Natural killer cell (primary cell): ENCODE data around the gene AP1G1. TPM values are rescaled to one million over a fixed set of nuclear protein-coding genes. Genes with fewer than 3 reads are reported as not detected.
A peak's percentile ranks its signal among the peaks of the same experiment; 100 is the strongest.

Experiments used
- ATAC-seq, 3 donors: fragments of 150-1000 bp in 2 of 3; fragments of 200-7000 bp in 1 of 3; cut with Tn5 transposase; 1 replicate in 1 of 3; 2 replicates in 2 of 3; pipeline ENCODE4 v1.10.0; 2021; ENCODE audit warnings: mild to moderate bottlenecking in 2 of 3, moderate library complexity in 2 of 3
- DNase-seq, 2 donors: peaks; one replicate each; pipeline versions ENCODE4 v3.0.0 to v3.0.0-alpha.2; 2013 to 2021; ENCODE audit warnings: mixed read lengths in 1 of 2
- H3K27ac ChIP-seq: one replicate; pipeline ENCODE4 v1.5.1; 2013; ENCODE audit warnings: mild to moderate bottlenecking, low read length
- H3K27me3 ChIP-seq: one replicate; pipeline ENCODE4 v1.6.1; 2013; ENCODE audit warnings: low read length; ENCODE audit not compliant: control insufficient read depth, insufficient read depth
- H3K36me3 ChIP-seq: one replicate; pipeline ENCODE4 v1.6.1; 2013; ENCODE audit warnings: low read length; ENCODE audit not compliant: control insufficient read depth, insufficient read depth
- H3K4me1 ChIP-seq: one replicate; pipeline ENCODE4 v1.6.1; 2013; ENCODE audit warnings: low read length; ENCODE audit not compliant: control insufficient read depth, insufficient read depth
- H3K4me3 ChIP-seq: one replicate; pipeline ENCODE4 v1.5.1; 2013; ENCODE audit warnings: low read length
- H3K9me3 ChIP-seq: one replicate; pipeline ENCODE4 v1.6.1; 2013; ENCODE audit warnings: low read length; ENCODE audit not compliant: control insufficient read depth, insufficient read depth
- H3K27ac Mint-ChIP-seq, 2 donors: one replicate each; pipeline ENCODE4 v1.8.0; 2022; ENCODE audit warnings: mild to moderate bottlenecking in 2 of 2, mixed read lengths in 2 of 2, moderate library complexity in 1 of 2
- H3K27me3 Mint-ChIP-seq, 2 donors: one replicate each; pipeline ENCODE4 v1.8.0; 2022; ENCODE audit warnings: low read depth in 2 of 2, mixed read lengths in 2 of 2
- H3K36me3 Mint-ChIP-seq: one replicate; pipeline ENCODE4 v1.8.0; 2022; ENCODE audit warnings: mixed read lengths
- H3K4me1 Mint-ChIP-seq, 2 donors: one replicate each; pipeline ENCODE4 v1.8.0; 2022; ENCODE audit warnings: mixed read lengths in 2 of 2
- H3K4me3 Mint-ChIP-seq: one replicate; pipeline ENCODE4 v1.8.0; 2022; ENCODE audit warnings: mild to moderate bottlenecking, moderate library complexity, mixed read lengths
- H3K9me3 Mint-ChIP-seq, 2 donors: one replicate each; pipeline ENCODE4 v1.8.0; 2022; ENCODE audit warnings: mixed read lengths in 2 of 2
- CTCF ChIP-seq: fragments of 200-600 bp; IDR thresholded peaks from one replicate; pipeline ENCODE4 v1.8.0; 2022; ENCODE audit warnings: antibody characterized with exemption
- WGBS: methylation state at CpG from one replicate; pipeline ENCODE4 v1.1.7; 2013; ENCODE audit warnings: missing lambda C conversion rate; ENCODE audit not compliant: insufficient coverage; 5-methylcytosine and 5-hydroxymethylcytosine counted together
- intact Hi-C: fragments of 100-400 bp; cut with micrococcal nuclease; formaldehyde crosslinking; loops from one replicate; pipeline ENCODE4 v1.14.2; 2022
- total RNA-seq, 4 donors: library from RNA; stranded (reverse); fragments of 120-200 nt in 1 of 4; gene quantifications; one replicate each; pipeline versions ENCODE4 v1.2.3 to v1.2.4, GENCODE V29; 2013 to 2022

The AP1G1 gene
- total RNA-seq, 3 donors from 2014 or later (not counting 1 experiment from before 2014, with no cell fraction given): 176 to 212 (median 188) TPM

- Histone ChIP-seq H3K36me3 (peaks cover 71% of the 10 kb centered on the region), H3K4me3 (no peak overlapping the region), H3K27ac (no peak overlapping the region), H3K27me3 (no peaks in the 10 kb centered on the region), H3K9me3 (no peaks in the 10 kb centered on the region), H3K4me1 (no peaks in the 10 kb centered on the region)
- no peak for TF ChIP-seq CTCF
- Mint-ChIP-seq H3K9me3 (no peaks in the 10 kb centered on the region), H3K27me3 (no peaks in the 10 kb centered on the region), H3K4me3 (no peak overlapping the region), H3K4me1 (peaks cover 0 to 8% of the 10 kb centered on the region in 2 donors), H3K27ac (no peak overlapping the region), H3K36me3 (peaks cover 55% of the 10 kb centered on the region)
- ATAC-seq (no peak), DNase-seq (no peak)
- intact Hi-C loops: no loop called here
- WGBS: 94% methylated on average over 5 of the region's 5 CpGs
These were observed 74.1 kb downstream of the AP1G1 start for GRCh38 chr16:71734511-71734910.

DNA sequence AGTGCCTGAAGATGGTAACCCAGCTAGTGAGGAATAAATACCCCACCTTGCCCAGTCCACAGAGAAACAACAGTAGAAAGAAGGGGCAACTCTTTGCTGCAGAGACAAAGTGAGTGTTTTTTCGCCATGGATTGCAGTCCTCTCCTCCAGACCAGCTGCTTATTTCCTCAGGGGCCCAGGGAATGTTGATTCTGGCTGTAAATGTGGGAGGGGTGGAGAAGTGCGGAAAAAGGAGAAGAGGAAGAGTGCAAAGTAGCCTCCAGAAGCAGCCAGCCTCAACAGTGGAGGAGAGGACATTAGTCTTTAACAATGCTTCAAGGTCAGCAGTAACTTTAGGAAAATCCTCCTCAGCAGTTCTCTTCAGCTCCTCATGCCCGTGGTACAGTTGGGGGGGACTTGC lies 76.0 kb downstream of the AP1G1 start:
- Mint-ChIP-seq H3K27me3 (no peaks in the 10 kb centered on the region), H3K9me3 (no peaks in the 10 kb centered on the region), H3K4me3 (no peak overlapping the region), H3K4me1 (peaks cover 0 to 10% of the 10 kb centered on the region in 2 donors), H3K36me3 (peaks cover 38% of the 10 kb centered on the region), H3K27ac (no peak overlapping the region)
- DNase-seq (no peak), ATAC-seq (no peak)
- H3K4me3 ChIP-seq: no peak overlapping the region
- intact Hi-C loops: no loop called here
- 97% methylated on average over 3 of the region's 3 CpGs for WGBS
- TF ChIP-seq CTCF: no peak
- H3K36me3 ChIP-seq: peaks cover 54% of the 10 kb centered on the region
- no peak overlapping the region for H3K27ac ChIP-seq
- H3K27me3 ChIP-seq: no peaks in the 10 kb centered on the region
- no peaks in the 10 kb centered on the region for H3K9me3 ChIP-seq
- H3K4me1 ChIP-seq: no peaks in the 10 kb centered on the region

DNA sequence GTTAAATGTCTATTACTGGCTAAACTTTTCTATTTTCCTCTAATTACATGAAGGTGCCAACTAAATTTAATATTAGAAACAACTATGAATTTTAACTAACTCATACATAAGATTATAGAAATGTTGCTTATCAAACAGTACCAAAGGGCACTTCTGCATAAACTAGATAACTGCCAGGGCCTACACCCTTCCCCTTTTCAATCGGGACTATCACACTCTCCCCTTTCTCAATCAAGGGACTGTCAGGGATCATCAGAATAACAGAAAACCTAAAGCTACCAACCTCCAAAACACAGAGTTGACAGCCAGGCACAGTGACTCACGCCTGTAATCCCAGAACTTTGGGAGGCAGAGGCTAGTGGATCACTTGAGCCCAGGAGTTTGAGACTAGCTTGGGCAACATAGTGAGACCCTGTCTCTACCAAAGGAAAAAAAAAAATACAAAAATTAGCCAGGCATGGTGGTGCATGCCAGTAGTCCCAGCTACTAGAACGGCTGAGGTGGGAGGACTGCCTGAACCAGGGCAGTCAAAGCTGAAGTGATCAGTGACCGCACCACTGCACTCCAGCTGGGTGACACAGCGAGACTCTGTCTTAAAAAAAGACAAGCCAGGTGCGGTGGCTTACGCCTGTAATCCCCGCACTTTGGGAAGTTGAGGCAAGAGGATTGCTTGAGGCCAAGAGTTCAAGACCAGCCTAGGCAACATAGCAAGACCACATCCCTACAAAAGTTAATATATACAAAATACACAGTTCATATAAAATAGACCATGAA lies 80.9 kb downstream of the AP1G1 start:
- H3K9me3 Mint-ChIP-seq: no peaks in the 10 kb centered on the region
- Histone ChIP-seq H3K27ac (peak overlapping the region; percentile 39), H3K27me3 (no peaks in the 10 kb centered on the region), H3K4me1 (peaks cover 15% of the 10 kb centered on the region), H3K36me3 (peaks cover 22% of the 10 kb centered on the region), H3K9me3 (no peaks in the 10 kb centered on the region), H3K4me3 (no peak overlapping the region)
- TF ChIP-seq CTCF: no peak
- H3K27ac Mint-ChIP-seq: no peak overlapping the region
- peaks cover 10 to 21% of the 10 kb centered on the region in 2 donors for H3K4me1 Mint-ChIP-seq
- ATAC-seq (no peak), DNase-seq (no peak)
- H3K27me3 Mint-ChIP-seq: no peaks in the 10 kb centered on the region
- 78% methylated on average over 8 of the region's 8 CpGs for WGBS
- peaks cover 14% of the 10 kb centered on the region for H3K36me3 Mint-ChIP-seq
- intact Hi-C loops: no loop called here
- no peak overlapping the region for H3K4me3 Mint-ChIP-seq
